Renal cortical epithelial cell (primary cell): ENCODE data around the gene CCDC69. TPM values are rescaled to one million over a fixed set of nuclear protein-coding genes. Genes with fewer than 3 reads are reported as not detected.

Source experiments
- DNase-seq: peaks from one replicate; pipeline ENCODE4 v3.0.0-alpha.2; 2011; ENCODE audit warnings: low read depth
- total RNA-seq: library from RNA; depleted of rRNA; stranded (reverse); fragments of >200 nt; gene quantifications from 2 replicates; pipeline ENCODE4 v1.2.3, GENCODE V29; 2014

CCDC69 gene
- total RNA-seq, 1 donor from 2014 or later: 1.1 TPM

DNA sequence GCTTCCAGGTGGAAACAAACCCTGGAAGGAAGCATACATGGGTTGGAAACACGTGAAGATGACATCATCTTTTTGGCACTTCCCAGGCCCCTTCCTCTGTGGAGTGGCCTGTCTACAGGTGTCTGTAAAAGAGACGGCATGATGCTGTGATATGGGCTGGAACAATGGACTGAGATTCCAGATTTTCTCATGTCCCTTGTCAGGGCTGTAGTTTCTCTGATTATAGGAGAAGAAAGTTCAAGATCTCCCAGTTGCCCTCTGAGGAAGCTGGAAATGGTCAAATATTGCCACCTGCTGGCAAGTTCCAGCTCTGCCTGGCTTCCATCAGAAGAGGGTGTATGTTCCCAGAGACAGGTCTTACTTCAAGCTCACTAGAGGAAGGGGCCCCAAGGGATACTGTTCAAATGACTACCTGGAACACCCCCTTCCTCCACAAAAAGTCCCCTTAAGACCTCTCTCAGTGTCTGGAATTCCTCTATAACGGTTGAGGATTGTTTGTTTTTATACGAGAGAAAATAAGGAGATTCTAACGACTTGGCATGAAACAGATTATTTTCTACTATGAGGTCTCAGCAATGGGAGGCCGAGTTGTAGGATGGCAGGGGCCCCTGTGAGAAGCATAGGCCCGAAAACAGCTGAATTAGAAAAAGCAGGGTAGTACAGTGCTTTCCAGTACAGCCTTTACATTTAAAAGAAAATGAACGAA lies 59.1 kb downstream of the CCDC69 start:
- peak; percentile 76 for DNase-seq

DNA sequence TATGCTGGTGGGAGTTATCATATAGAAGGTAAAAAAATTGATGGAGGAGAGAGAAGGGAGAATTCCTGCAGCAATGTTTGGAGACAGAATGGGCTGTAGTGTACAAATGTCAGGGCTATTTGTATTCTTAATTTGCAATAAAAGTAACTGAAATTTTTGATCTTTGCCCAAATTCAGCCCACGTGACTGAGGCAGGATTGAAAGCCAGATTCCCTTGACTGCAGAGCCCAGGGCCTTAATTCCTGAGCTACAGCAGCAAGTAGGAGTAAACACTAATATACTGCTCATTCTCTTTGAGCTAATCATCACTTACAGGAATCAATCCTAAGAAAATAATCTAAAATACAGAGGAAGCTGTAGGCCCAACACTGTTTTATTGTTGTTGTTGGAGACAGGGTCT lies 61.1 kb downstream of the CCDC69 start:
- DNase-seq: no peak

GRCh38 chr5:151159649-151160373 lies 64.1 kb downstream of the CCDC69 start:
- peak; percentile 38 for DNase-seq

- DNase-seq: no peak
Measured at GRCh38 chr5:151158287-151158661, 65.6 kb downstream of the CCDC69 start.

DNA sequence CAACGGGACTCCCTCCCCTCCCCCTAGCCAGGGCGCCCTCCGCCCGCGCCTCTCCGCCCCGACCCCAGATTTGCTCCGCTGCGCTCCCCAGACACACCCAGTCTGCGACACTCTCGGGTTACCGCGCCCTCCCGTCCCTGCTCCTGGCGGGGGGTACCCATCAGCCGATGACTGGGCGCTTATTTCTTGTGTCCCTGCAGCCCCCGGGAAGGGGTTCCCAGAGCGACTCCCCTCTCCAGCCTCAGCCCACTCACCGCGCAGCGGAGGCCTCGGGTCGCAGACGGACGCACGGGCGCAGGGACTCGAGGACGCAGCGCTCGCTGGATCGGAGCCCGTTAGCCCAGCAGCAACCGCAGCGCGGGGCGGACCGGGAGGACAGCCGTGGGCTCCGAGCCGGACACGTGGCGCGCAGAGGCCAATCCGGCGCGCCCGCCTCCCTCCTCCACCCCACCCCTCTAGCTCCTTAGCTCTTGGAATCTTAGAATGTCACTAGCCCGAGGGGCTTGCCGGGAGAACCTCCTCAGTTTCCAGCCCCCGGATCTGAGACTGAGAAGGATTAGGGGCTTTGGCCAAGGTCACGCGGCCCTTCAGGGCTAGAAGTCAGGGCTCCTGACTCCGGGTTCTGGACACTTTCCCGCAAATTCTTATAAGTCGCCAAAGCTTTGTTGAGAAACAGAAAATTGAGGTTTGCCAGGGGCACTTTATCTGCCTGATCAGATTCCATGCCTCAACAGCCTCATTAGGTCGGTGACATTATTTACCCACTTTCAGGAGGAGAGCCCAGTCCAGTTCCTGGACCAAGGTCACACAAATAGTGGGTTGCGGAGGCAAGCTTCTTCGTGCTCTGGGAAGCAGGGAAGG lies 66.2 kb downstream of the CCDC69 start, which contains the start of gene ANXA6:
Gene ANXA6, minus strand, starts transcription at position 354 of the 861 bp plus-strand sequence. CDS start 9,878 bp downstream, outside the sequence.
- DNase-seq: peak; percentile 48

DNA sequence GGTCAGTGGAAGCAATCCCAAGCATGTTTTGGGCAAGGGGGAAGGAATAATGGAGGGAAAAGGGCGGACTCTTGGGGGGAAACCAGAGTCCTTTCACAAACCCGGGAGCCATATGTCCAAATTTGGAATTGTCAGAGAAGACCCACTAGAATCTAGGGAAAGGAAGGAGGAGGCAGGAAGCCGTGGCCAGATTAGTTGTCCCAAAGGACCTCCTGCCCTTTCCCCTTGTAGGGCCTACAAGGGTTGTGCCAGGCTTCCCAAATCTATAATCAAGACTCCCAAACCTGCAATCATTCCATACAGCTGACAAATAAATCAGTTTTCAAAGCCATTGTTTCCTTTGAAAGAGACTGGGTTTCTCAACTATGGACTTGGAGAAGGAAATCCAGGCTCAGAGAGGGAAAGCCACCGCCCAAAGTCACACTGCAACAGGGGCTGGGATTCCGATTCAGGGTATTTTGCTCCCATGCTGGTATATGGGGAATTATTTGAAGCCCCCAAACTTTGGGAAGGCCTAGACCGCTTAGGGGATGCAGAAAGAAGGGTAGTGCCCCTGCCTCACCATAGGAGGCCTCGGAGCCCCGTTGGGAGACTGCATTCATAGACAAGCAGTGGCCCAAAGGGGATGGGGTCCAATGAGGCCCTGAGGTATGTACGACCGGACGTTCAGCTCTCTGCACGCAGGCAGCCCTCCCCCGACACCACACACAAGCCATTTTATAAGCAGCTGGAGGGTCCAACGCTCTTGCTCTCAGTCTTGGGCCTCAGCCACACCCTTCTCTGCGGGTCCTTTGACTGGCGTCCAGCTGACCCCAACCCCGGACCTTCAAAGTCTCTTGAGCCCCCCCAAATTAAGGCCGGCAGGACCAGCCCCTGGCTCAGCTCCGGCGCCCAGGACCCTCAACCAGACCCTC lies 67.1 kb downstream of the CCDC69 start:
- DNase-seq: no peak

GRCh38 chr5:151155775-151156506 lies 68.0 kb downstream of the CCDC69 start:
- no peak for DNase-seq

DNA sequence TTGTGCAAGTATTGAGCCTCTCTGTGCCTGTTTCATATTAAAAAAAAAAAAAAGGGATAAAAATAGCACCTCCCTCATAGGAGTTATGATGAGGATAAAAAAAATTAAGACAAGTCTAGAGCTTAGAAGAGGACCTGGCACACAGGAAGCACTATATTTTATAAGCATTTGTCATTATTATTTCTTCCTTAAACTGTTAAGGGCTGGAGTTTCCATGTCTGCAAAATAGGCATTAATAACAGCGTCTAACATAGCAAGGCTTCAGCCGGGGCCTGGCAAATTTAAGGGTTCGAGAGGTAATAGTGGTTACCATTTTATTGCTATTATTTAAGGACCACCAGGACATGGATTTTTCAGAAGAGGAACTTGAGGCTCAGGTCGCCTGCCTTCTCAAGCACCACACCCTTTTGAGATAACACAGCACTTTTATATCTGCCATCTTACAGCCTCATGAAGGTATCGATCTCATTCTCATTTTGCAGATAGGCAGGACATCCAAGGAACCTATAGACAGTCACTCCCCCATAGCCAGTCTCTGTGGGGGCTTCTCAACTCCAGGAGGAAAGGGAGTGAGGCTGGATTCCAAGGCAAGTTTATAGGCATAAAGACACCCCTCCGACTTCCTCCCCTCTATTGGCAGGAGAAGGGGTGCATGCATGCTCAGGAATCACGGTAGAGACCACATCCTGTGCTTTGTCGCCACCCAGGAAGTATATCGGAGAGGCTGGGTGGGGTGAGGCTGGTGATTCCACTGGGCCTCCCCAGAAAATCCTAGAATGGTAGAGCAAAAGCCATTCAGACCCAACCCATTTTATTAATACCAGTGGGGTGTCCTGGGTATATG lies 68.7 kb downstream of the CCDC69 start:
- DNase-seq: no peak

DNA sequence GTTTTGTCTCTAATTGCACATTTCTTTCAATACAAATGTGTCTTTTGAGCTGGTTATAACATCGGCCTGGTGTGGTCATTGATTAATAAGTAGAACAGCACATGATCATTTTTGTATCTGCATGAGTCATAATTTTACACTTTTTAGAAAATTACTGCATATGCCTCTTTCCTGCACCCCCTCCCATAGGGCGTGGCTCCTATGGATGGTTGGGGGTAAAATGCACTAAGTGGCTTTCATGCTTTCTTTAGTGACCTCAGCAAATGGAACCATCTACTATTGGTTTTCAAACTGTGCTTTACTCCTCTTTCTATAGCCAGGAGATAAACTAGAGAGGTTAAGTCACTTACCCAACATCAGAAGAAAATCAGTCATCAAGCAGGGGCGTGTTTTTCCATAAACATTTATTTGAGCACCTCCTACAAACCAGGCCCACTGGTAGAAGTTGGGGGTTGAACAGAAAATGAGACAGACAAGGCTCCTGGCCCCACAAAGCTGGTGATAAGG lies 70.1 kb downstream of the CCDC69 start:
- no peak for DNase-seq

GRCh38 chr5:151153300-151153699 lies 70.6 kb downstream of the CCDC69 start:
- no peak for DNase-seq

DNA sequence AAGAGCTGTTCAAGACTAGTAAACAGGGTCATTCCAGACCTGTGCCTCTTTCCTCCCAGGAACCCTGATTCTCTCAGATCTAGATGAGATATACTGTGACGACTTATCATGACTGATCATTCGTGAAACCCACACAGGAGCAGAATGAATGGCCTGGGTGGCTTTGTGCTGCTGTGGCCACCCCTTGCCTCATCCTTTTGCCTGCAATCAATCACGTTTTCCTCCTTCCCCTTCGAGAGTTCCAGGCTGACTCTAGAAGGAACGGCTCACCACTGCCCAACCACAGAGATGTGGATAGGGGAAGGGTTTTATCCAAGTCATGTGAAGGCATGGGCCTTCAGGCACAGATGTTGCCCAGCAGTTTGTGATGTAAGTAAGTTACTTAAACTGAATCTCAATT lies 72.1 kb downstream of the CCDC69 start:
- no peak for DNase-seq

GRCh38 chr5:151151263-151151660 lies 72.6 kb downstream of the CCDC69 start:
- DNase-seq: no peak

DNA sequence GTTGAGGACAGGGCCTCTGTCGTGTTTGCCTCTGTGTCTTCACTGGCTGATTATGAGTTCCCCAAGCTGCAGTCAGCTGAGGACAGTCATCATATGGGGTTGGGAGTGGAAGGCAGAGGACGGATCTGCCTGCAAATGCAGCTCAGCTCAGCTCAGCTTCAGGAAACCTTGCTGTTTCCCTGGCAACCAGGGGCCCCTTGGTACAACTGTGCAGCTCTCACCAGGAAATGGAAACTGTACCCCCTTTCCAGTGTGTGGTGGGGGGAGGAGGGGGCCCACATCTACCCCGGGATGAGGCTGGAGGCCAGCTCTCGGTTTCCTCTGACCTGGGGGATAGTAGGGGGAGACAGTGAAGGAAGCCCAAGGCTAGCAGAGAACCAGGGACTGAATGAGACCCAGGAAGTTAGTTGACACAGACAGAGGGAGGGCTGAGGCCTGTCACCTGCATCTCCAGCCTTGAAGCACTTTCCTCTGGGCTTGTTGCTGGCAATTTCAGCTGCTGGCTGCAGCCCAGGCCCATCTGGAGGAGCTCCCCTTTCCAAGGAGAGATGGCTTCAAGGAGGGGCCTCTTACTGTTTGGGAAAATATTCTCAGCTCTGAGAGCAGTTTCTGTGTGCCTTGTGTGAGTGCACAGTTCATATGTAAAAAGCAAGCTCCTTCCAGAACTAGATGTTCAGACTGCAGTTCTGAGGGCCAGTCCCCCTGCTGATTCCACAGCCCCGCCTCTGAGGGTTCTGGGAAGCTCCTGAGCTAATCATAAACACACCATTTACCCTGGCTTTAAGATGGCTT lies 73.2 kb downstream of the CCDC69 start:
- DNase-seq: no peak

DNA sequence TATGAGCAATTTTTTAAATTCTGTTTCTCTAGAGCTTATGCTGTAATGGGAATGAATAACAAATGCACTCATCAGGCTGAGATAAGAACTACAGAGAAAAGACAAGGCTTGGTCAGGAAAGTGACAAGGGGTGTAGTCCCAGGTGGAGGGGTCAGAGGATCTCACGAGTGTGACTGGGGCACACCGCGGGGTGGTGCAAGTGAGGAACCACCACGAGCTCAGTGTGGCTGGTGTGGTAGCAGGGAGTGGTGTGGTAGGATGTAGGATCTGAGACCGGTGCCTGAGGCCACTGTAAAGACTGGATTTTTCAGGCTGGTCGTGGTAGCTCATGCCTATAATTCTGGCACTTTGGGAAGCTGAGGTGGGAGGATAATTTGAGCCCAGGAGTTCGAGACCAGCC lies 75.3 kb downstream of the CCDC69 start:
- DNase-seq: no peak

DNA sequence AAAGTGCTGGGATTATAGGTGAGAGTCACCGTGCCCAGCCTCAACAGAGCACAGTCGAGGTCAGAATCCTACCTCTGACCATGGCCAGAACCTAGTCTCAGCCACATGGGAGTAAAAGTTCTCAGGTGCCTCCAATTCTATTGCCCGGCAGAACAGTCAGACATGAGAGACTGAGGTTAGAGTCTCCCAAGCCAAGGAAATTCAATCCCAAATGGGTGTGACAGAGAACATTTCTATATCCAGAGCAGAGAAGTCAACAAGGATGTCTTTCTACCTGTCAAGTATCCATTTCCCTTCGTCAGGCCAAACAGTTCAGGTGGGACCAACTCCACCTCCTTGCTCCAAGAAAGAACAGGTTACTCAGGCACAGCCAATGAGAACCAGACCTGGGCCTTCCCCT lies 76.9 kb downstream of the CCDC69 start:
- no peak for DNase-seq

DNA sequence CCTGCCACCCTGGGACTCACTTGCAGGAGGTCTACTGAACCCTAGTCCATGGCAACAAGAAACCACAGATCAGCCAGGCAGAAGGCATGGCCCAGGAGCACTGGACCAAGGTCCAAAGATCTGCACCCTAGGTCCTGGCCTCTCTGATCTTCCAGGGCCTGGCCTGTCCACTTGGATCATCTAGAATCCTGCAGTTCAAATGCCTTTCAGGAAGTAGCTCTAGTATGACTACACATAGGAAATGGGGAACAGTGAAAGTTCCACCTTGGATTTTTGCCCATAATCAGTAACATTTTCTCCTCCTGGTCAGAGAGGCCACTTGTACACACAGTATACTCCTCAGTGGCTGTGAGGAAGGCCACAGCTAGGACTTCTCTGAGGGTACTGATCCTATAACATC lies 77.8 kb downstream of the CCDC69 start:
- no peak for DNase-seq

DNA sequence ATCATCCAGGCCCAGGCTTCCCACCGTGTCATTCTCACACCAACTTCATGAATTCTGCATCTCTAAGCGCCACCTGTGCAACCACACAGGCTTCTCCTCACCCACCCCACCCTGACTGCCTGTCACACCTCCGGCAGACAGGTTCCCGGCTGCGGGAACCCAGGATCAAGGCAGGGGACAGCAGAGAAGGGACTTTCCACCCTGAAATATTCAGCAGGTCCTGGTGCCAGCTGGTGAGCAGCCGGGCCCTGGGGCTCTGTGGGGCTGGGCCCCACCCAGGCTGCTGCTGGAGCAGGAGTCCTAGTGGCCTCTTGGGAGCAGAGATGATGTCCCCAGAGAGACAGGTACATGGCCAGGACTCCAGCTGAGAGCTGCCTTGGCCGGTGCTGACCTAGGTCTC lies 79.0 kb downstream of the CCDC69 start:
- no peak for DNase-seq

GRCh38 chr5:151144275-151144674 lies 79.6 kb downstream of the CCDC69 start:
- DNase-seq: no peak

DNA sequence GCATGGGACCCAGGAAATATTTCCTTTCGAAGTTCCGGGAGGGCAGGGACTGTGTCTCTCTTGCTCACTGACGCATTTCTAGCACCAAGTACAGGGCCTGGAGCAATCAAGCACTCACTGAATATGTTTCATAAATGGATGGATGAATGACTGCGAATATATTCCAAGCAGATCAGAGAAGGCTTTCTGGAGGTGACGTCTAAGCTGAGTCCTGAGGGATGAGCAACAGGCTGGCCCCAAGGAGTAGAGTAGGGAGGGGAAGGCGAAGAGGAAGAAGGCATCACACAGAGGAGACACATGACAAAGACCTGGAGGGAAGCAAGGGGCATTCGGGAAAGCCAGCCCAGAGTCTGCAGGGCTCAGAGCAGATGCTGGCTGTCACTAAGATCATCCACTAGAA lies 80.2 kb downstream of the CCDC69 start:
- no peak for DNase-seq
